Measurements from ENCODE around the gene TOLLIP.

Gene TOLLIP

DNA sequence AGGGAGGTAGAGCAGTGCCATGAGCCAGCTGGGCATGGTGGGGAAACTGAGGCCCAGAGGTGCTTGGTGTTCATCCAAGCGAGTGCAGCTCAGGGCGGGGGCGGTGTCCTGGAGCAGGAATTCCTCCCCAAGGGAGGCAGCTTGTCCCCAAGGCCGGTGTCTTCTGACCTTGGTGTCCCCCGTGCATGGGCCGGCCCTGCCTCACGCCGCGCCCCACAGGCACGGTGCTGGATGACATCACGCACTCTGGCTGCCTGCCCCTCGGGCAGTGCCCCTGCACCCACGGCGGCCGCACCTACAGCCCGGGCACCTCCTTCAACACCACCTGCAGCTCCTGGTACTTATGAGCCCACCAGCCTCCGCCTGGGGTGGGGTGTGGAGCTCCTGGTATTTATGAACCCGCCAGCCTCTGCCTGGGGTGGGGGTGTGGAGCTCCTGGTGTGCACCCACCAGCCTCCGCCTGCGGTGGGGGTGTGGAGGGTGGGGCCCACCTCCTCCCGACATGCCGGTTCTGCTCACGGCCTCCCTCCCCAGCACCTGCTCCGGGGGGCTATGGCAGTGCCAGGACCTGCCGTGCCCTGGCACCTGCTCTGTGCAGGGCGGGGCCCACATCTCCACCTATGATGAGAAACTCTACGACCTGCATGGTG, 79.8 kb downstream of the TOLLIP start:
- no peak for DNase-seq

DNA sequence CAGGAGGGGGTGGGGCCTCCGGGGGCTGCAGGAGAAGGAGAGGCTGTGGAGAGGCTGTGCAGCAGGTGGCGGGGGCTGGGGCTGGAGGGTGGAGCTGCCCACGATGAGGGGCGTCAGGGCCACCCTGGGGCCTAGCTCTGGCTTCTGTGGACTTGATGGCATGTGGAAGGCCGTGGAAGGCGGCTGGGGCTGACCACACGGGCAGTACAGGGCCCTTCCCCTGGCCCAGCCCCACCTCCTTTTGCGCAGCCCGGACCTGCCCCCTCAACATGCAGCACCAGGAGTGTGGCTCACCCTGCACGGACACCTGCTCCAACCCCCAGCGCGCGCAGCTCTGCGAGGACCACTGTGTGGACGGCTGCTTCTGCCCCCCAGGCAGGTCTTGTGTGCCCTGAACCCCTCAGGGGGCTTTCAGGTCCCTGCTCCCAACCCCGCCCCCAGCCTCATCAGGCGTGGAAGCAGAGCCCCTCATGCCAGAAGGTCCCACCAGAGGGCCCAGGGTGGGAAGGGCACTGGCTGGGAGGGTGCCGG, 80.4 kb downstream of the TOLLIP start:
- no peak for DNase-seq

DNA sequence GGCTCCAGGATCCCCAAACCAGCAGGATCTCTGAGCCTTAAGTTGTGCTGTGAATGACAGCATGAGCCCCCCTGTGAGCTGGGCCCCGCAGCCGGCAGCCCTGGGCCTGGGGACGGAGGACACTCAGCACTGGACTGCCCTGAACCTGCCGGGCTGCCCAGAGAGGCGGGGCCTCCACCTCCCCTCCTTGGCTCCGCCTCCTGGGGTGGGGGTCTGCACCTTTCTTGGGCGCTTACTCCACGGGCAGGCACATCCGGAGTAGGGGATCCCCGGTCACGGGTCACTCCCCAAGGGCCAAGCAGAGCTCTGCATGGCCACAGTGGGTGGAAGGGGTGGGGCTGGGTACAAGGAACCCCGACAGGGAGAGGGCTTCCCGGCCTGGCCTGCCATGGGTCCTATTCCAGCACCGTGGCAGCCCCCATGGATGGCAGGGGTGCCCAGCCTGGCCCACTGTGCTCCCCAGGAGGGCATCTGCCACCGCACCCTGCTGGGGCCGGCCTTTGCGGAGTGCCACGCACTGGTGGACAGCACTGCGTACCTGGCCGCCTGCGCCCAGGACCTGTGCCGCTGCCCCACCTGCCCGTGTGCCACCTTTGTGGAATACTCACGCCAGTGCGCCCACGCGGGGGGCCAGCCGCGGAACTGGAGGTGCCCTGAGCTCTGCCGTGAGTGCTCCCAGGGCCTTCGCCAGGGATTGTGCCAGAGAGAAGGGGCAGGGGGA, 81.2 kb downstream of the TOLLIP start:
- DNase-seq = no peak

DNA sequence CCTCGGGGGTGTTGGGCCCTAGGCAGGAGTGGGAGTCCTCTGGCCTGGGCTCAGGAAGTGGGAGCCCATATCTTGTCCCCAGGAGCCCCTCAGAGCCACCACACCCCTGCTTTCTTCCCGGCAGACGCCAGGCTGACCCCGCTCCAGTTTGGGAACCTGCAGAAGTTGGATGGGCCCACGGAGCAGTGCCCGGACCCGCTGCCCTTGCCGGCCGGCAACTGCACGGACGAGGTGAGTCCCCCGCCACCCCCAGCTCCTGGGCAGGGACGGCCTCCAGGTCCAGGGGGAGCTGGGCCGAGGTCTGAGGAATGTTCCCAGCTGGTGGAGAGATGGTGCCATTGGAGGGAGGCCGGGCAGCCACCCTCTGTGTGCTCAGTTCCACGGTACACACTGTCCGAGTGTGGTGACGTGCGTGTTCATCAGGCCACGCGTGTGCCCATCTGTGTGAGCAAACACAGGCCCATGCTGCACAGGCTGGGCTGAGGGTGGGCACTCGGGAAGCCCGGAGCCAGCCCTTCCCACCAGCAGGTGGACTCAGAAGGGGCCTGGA, 81.8 kb downstream of the TOLLIP start:
- DNase-seq = no peak

DNA sequence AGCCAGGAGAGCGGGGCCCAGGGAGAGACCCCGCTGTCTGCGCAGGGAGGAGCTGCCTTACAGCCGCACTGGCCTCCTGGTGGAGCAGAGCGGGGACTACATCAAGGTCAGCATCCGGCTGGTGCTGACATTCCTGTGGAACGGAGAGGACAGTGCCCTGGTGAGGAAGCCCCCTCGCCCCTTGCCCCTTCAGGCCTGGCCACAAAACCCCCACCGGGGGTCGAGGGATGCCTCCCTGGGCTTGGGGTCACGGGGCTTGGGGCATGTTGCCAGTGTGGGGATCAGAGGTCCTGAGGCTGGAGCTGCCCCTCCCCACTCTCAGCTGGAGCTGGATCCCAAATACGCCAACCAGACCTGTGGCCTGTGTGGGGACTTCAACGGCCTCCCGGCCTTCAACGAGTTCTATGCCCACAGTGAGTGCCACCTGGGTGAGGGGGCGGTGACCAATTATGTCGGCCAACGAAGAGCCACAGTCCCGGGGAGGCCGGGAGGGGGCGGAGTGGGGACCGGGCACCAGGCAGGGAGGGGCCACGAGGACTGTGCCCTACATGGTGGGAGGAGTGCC, 82.4 kb downstream of the TOLLIP start:
- no peak for DNase-seq

DNA sequence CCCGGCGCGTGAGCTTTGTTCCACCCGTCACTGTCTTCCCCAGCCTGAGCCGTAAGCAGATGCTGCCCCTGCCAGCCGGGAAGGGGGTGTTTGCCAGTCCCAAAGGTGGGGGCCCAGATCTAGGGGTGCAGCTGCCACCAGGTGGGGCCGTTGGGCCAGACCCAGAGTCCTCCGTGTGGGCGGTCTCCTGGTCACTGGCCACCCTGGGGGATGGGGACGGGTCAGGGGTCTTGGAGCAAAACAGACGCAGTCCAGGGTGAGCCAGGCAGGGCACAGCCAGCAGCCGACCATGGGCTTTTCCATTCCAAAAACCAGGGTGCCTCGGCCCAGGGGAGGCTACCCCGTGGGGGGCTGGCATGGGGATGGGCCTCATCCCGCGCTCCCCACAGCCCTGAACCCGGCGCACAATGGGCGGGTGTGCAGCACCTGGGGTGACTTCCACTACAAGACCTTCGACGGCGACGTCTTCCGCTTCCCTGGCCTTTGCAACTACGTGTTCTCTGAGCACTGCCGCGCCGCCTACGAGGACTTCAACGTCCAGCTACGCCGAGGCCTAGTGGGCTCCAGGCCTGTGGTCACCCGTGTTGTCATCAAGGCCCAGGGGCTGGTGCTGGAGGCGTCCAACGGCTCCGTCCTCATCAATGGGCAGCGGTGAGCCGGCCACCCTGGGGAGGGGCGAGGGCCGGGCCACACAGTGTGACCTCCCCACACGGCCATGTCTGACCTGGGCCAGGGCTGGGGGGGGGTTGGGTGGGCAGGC, 83.0 kb downstream of the TOLLIP start:
- DNase-seq = no peak

DNA sequence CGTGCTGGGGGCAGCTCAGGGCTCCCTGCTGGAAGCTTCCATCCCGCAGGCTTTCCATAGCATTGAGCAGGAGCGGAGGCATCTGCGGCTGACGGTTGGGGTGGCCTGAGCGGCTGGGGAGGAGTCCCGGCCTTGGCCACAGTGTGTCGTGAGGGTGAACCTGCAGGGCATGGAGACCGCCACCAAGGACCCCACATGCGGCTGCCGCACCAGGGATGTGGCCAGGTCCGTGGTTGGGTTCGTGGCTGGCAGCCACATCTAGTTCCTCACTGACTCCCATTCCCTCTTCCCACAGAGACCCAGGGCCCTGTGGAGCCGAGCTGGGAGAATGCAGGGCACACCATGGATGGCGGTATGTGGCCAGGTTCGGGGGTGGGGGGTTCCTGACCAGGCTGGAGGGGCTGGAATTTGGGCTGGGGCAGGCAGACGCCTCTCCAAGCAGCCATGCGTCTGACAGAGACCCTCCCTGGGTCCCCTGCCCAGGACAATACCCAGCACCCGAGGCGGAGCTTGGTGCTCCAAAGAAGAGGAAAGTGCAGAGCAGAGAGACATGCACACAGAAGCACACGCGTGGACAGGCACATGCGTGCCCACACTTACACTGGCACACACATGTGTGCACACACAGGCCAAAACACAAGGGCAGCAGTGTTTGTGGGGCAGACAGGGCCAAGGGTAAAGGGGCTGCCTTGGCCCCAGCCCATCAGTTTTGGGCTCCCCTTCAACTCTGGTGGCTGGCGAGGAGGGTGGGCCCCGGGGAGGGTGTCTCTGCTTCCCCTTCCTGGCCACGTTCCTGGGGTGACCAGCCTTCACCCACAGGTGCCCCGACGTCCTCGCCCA, 83.8 kb downstream of the TOLLIP start:
- DNase-seq = no peak

DNA sequence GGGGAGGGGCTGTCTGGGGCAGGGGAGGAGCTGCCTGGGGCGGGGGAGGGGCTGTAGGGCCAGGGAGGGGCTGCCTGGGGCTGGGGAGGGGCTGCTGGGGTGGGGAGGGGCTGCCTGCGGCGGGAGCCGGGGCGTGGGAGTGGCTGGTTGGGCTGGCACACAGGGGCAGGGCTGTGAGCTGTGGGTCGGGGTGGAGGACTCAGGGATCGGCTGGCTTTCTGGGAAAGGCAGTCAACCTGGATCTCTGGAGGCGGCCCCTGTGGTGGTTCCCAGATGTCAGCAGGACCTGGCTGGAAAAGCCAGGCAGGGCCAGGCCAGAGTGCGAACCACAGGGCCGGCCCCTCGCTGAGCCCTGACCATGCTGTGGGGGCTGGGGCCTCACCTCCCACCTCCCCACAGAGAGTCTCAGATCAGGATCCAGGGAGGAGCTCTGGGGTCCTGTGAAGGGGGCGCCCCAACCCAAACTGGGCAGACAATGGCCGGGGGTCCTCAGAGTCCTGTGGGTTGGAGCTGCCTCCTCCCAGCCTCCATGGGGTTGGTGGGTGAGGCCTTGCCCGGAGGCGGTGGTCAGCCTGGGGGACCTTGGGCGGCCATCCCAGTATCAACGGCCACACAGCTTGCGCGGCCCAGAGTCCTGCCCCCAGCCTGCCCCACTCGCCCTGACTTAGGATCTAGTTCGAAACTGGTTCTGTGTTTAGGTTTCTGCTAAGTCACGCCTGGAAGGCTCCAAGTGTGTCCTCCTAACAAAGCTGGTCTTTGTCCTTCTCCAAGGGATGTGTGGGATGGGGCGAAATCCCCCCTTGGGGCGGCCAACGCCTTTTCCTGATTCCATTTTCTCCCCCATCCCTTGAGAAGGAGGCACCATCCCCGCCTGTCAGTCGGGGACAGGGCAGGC, 84.7 kb downstream of the TOLLIP start:
- DNase-seq = no peak
